Vagina (tissue), 2 donors: ENCODE results near the gene TTC39C.

Experiments used
- POLR2A ChIP-seq, 2 donors: fragments of 450-650 bp; IDR thresholded peaks; one replicate each; pipeline ENCODE4 v1.6.1; 2017; ENCODE audit warnings: antibody characterized with exemption in 2 of 2, mild to moderate bottlenecking in 2 of 2, moderate library complexity in 2 of 2
- POLR2AphosphoS5 ChIP-seq, 2 donors: sonication (generic); formaldehyde crosslinking; IDR thresholded peaks; one replicate each; pipeline ENCODE4 v1.9.0; 2017; ENCODE audit warnings: antibody characterized with exemption in 2 of 2, mild to moderate bottlenecking in 2 of 2, low read depth in 1 of 2; ENCODE audit not compliant: insufficient read depth in 1 of 2
- TF ChIP-seq, protein P1 (sequence below), 3 experiments: fragments of 450-650 bp in 2 of 3; fragments of 200-600 bp in 1 of 3; sonication (generic) in 1 of 3; IDR thresholded peaks; one replicate each; pipeline ENCODE4 v1.5.1; 2017 to 2019; ENCODE audit warnings: antibody characterized with exemption in 3 of 3, mild to moderate bottlenecking in 2 of 3, moderate library complexity in 2 of 3

DNA sequence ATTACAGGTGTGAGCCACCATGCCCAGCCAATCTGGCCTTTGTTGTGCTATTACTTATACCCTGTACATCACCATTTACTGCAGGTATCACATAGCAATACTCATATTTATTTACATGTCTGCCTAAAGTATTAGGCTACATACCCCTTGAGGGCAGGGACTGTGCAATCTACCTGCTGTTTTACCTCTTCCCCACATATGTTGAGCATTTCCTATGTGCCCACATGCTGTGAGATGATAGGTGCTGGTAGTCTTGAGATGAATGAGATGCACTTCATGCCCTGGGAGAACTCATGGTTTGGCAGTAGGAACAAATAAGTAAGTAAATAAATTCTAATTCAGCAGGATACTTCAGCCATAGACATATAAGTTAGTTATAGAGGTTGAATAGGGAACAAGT lies 59.2 kb downstream of the TTC39C start:
- TF ChIP-seq, protein P1, sequence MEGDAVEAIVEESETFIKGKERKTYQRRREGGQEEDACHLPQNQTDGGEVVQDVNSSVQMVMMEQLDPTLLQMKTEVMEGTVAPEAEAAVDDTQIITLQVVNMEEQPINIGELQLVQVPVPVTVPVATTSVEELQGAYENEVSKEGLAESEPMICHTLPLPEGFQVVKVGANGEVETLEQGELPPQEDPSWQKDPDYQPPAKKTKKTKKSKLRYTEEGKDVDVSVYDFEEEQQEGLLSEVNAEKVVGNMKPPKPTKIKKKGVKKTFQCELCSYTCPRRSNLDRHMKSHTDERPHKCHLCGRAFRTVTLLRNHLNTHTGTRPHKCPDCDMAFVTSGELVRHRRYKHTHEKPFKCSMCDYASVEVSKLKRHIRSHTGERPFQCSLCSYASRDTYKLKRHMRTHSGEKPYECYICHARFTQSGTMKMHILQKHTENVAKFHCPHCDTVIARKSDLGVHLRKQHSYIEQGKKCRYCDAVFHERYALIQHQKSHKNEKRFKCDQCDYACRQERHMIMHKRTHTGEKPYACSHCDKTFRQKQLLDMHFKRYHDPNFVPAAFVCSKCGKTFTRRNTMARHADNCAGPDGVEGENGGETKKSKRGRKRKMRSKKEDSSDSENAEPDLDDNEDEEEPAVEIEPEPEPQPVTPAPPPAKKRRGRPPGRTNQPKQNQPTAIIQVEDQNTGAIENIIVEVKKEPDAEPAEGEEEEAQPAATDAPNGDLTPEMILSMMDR (IDR thresholded peaks at IDR 0.05): no peak
- TF ChIP-seq POLR2A (IDR thresholded peaks at IDR 0.05) (no peak), POLR2AphosphoS5 (IDR thresholded peaks at IDR 0.05; ENCODE audit: insufficient read depth in 1 of 2, low read depth in 1 of 2) (no peak)
